Upper lobe of left lung (tissue), 6 donors: ENCODE measurements around the gene SMOC2. TPM values are rescaled to one million over a fixed set of nuclear protein-coding genes. Genes with fewer than 3 reads are reported as not detected.
"Not testable (repeated sequence)": the region's sequence is repeated elsewhere in the genome, so short reads cannot be mapped to it uniquely, and the experiment has no call there.

ENCODE experiments used
- ATAC-seq, 2 donors: fragments of 200-7000 bp; cut with Tn5 transposase; one replicate each; pipeline ENCODE4 v1.9.1; 2022; ENCODE audit warnings: mild to moderate bottlenecking in 2 of 2, moderate library complexity in 2 of 2; ENCODE audit not compliant: low FRiP score in 2 of 2
- DNase-seq, 2 donors: peaks; one replicate each; pipeline ENCODE4 v3.0.0-alpha.2; 2019 to 2020
- H3K27ac ChIP-seq, 4 donors: fragments of 200-600 bp; sonication (generic); one replicate each; pipeline ENCODE4 v1.5.1; 2016 to 2019
- H3K27me3 ChIP-seq, 4 donors: fragments of 200-600 bp; sonication (generic); one replicate each; pipeline ENCODE4 v1.5.1; 2017 to 2019
- H3K36me3 ChIP-seq, 4 donors: fragments of 200-600 bp; sonication (generic); one replicate each; pipeline ENCODE4 v1.5.1; 2016 to 2019
- H3K4me1 ChIP-seq, 4 donors: fragments of 200-600 bp; sonication (generic); one replicate each; pipeline ENCODE4 v1.5.1; 2018 to 2019
- H3K4me3 ChIP-seq, 4 donors: fragments of 200-600 bp; sonication (generic); one replicate each; pipeline ENCODE4 v1.5.1; 2017 to 2019; ENCODE audit warnings: mild to moderate bottlenecking in 2 of 4, moderate library complexity in 1 of 4
- H3K9me3 ChIP-seq, 4 donors: fragments of 200-600 bp; sonication (generic); one replicate each; pipeline ENCODE4 v1.5.1; 2018 to 2019
- CTCF ChIP-seq, 6 experiments: fragments of 450-650 bp in 4 of 6; fragments of 200-600 bp in 2 of 6; sonication (generic) in 2 of 6; IDR thresholded peaks; one replicate each; pipeline ENCODE4 v1.5.1; 2016 to 2019; ENCODE audit warnings: antibody characterized with exemption in 6 of 6
- EP300 ChIP-seq, 4 donors: sonication (generic); formaldehyde crosslinking; IDR thresholded peaks; one replicate each; pipeline ENCODE4 v1.5.1; 2017; ENCODE audit warnings: antibody characterized with exemption in 4 of 4, control low read depth in 2 of 4
- POLR2A ChIP-seq, 4 donors: fragments of 450-650 bp; IDR thresholded peaks; one replicate each; pipeline ENCODE4 v1.5.1; 2016 to 2017; ENCODE audit warnings: antibody characterized with exemption in 4 of 4, mild to moderate bottlenecking in 2 of 4
- POLR2AphosphoS5 ChIP-seq, 2 donors: sonication (generic); formaldehyde crosslinking; IDR thresholded peaks; one replicate each; pipeline ENCODE4 v1.5.1; 2017; ENCODE audit warnings: antibody characterized with exemption in 2 of 2
- WGBS, 2 donors: methylation state at CpG; one replicate each; pipeline ENCODE4 v1.1.5; 2017 to 2018; 5-methylcytosine and 5-hydroxymethylcytosine counted together
- total RNA-seq, 6 donors: library from RNA; depleted of rRNA in 4 of 6; stranded (reverse); fragments of >200 nt in 4 of 6; gene quantifications; one replicate each; pipeline versions ENCODE4 v1.1.0 to v1.2.1, GENCODE V29; 2016 to 2021
- donor health status: DM: no; HTN: no; CAD: no; lungs with moderate emphysema.
- donor health status: DM: no; HTN: yes; CAD: no; lungs with severe emphysema.

SMOC2 gene
- total RNA-seq, 6 donors from 2014 or later: 1.0 to 18.9 (median 5.0) TPM

GRCh38 chr6:168609914-168610490 lies 169.0 kb downstream of the SMOC2 start:
- H3K4me1 ChIP-seq: peaks cover 0 to 11% (median 0%) of the 10 kb centered on the region in 4 donors
- TF ChIP-seq POLR2AphosphoS5 (IDR thresholded peaks at IDR 0.05): no peak
- TF ChIP-seq EP300 (IDR thresholded peaks at IDR 0.05): no peak
- TF ChIP-seq CTCF (IDR thresholded peaks at IDR 0.05): no peak
- no peak for TF ChIP-seq POLR2A (IDR thresholded peaks at IDR 0.05)
- no peak for ATAC-seq
- 83 to 89% methylated on average over 9 of the region's 9 CpGs for WGBS, 2 donors
- no peak overlapping the region for H3K4me3 ChIP-seq
- H3K27me3 ChIP-seq: no peaks in the 10 kb centered on the region
- no peaks in the 10 kb centered on the region for H3K9me3 ChIP-seq
- H3K27ac ChIP-seq: no peak overlapping the region
- no peaks in the 10 kb centered on the region for H3K36me3 ChIP-seq
- no peak for DNase-seq

GRCh38 chr6:168610966-168611365 lies 170.0 kb downstream of the SMOC2 start:
- not testable (repeated sequence) for H3K27ac ChIP-seq, ATAC-seq, H3K27me3 ChIP-seq, H3K36me3 ChIP-seq, H3K9me3 ChIP-seq, H3K4me3 ChIP-seq, DNase-seq
- peaks cover 0 to 11% (median 0%) of the 10 kb centered on the region in 4 donors for H3K4me1 ChIP-seq
- WGBS, 2 donors: 93 to 100% methylated on average over 4 to 9 of the region's 12 CpGs

- Histone ChIP-seq H3K36me3 (no peaks in the 10 kb centered on the region), H3K9me3 (no peaks in the 10 kb centered on the region), H3K4me1 (peaks cover 0 to 11% (median 0%) of the 10 kb centered on the region in 4 donors), H3K27ac (no peak overlapping the region), H3K4me3 (no peak overlapping the region), H3K27me3 (no peaks in the 10 kb centered on the region)
- TF ChIP-seq POLR2AphosphoS5 (IDR thresholded peaks at IDR 0.05): no peak
- TF ChIP-seq CTCF (IDR thresholded peaks at IDR 0.05): no peak
- no peak for TF ChIP-seq POLR2A (IDR thresholded peaks at IDR 0.05)
- TF ChIP-seq EP300 (IDR thresholded peaks at IDR 0.05): no peak
- 94 to 97% methylated on average over 9 to 11 of the region's 14 CpGs for WGBS, 2 donors
- DNase-seq (peak in 1 of 2 donors; percentile 54), ATAC-seq (no peak)
These were observed 170.7 kb downstream of the SMOC2 start for GRCh38 chr6:168611691-168612090.

GRCh38 chr6:168612586-168612985 lies 171.6 kb downstream of the SMOC2 start:
- WGBS, 2 donors: 95 to 96% methylated on average over 12 to 13 of the region's 13 CpGs
- Histone ChIP-seq H3K4me3 (no peak overlapping the region), H3K36me3 (no peaks in the 10 kb centered on the region), H3K4me1 (peaks cover 0 to 6% (median 0%) of the 10 kb centered on the region in 4 donors), H3K27me3 (no peaks in the 10 kb centered on the region), H3K9me3 (no peaks in the 10 kb centered on the region), H3K27ac (no peak overlapping the region)
- peak in 1 of 2 donors; percentile 62 for DNase-seq
- no peak for ATAC-seq
- TF ChIP-seq POLR2A (IDR thresholded peaks at IDR 0.05) (no peak), EP300 (IDR thresholded peaks at IDR 0.05) (no peak), CTCF (IDR thresholded peaks at IDR 0.05) (no peak), POLR2AphosphoS5 (IDR thresholded peaks at IDR 0.05) (no peak)

- no peak for TF ChIP-seq CTCF (IDR thresholded peaks at IDR 0.05)
- TF ChIP-seq POLR2A (IDR thresholded peaks at IDR 0.05): no peak
- TF ChIP-seq POLR2AphosphoS5 (IDR thresholded peaks at IDR 0.05): no peak
- TF ChIP-seq EP300 (IDR thresholded peaks at IDR 0.05): no peak
- H3K27ac ChIP-seq: no peak overlapping the region
- H3K9me3 ChIP-seq: no peaks in the 10 kb centered on the region
- no peak for ATAC-seq
- no peaks in the 10 kb centered on the region for H3K36me3 ChIP-seq
- peak in 1 of 2 donors; percentile 50 for DNase-seq
- H3K4me1 ChIP-seq: no peaks in the 10 kb centered on the region
- WGBS, 2 donors: 68 to 74% methylated on average over 6 of the region's 6 CpGs
- H3K4me3 ChIP-seq: no peak overlapping the region
- no peaks in the 10 kb centered on the region for H3K27me3 ChIP-seq
These were observed 174.9 kb downstream of the SMOC2 start for GRCh38 chr6:168615837-168616236.
